Glutamatergic neuron (in vitro differentiated cells): ENCODE results near the gene CCDC92. TPM values are rescaled to one million over a fixed set of nuclear protein-coding genes. Genes with fewer than 3 reads are reported as not detected.

Experiments used
- DNase-seq: peaks from one replicate; pipeline ENCODE4 v3.0.0; 2022
- H3K27ac Mint-ChIP-seq: one replicate; pipeline ENCODE4 v1.8.0; 2020; ENCODE audit warnings: mild to moderate bottlenecking, mixed read lengths, inconsistent platforms; ENCODE audit not compliant: unreplicated experiment
- H3K27me3 Mint-ChIP-seq: one replicate; pipeline ENCODE4 v1.8.0; 2020; ENCODE audit warnings: mild to moderate bottlenecking, moderate library complexity, mixed read lengths, inconsistent platforms; ENCODE audit not compliant: unreplicated experiment
- H3K36me3 Mint-ChIP-seq: one replicate; pipeline ENCODE4 v1.8.0; 2020; ENCODE audit warnings: mild to moderate bottlenecking, mixed read lengths, inconsistent platforms; ENCODE audit not compliant: unreplicated experiment
- H3K4me1 Mint-ChIP-seq: one replicate; pipeline ENCODE4 v1.8.0; 2020; ENCODE audit warnings: mild to moderate bottlenecking, low read depth, mixed read lengths, inconsistent platforms; ENCODE audit not compliant: unreplicated experiment
- H3K4me3 Mint-ChIP-seq: one replicate; pipeline ENCODE4 v1.8.0; 2020; ENCODE audit warnings: mild to moderate bottlenecking, mixed read lengths, inconsistent platforms; ENCODE audit not compliant: unreplicated experiment
- H3K9me3 Mint-ChIP-seq: one replicate; pipeline ENCODE4 v1.8.0; 2020; ENCODE audit warnings: mild to moderate bottlenecking, moderate library complexity, mixed read lengths, inconsistent platforms; ENCODE audit not compliant: unreplicated experiment
- total RNA-seq: library from RNA; stranded (reverse); fragmentation: NEBNext Ultra II Directional; extraction: Animal tissue kit (Norgen Biotek cat#: 25700); gene quantifications from one replicate; pipeline ENCODE4 v1.2.1, GENCODE V29; 2021; ENCODE audit not compliant: unreplicated experiment
- TF ChIP-seq, protein P1 (sequence below): fragments of 200-600 bp; sonication (generic); IDR thresholded peaks from one replicate; pipeline ENCODE4 v1.5.0; 2021; ENCODE audit not compliant: partially characterized antibody, unreplicated experiment

Gene CCDC92
- total RNA-seq, 1 donor from 2014 or later: 96.2 TPM

DNA sequence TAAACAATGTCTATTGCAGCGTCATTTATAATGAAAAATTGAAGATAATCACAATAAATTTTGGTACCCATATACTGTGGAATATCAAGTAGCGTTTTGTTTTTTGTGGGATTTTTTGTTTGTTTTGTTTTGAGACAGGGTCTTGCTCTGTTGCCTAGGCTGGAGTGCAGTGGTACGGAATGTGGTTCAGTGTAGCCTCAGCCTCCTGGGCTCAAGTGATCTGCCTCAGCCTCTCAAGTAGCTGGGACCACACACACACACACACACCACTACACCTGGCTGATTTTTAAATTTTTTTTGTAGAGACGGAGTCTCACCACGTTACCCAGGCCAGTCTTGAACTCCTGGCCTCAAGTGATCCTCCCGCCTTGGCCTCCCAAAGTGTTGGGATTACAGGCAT is 6.9 kb upstream of the CCDC92 start:
- Mint-ChIP-seq H3K4me3 (no peak overlapping the region), H3K9me3 (peaks cover 3% of the 10 kb centered on the region), H3K27me3 (peaks cover 3% of the 10 kb centered on the region), H3K27ac (no peak overlapping the region), H3K4me1 (peaks cover 41% of the 10 kb centered on the region), H3K36me3 (peaks cover 12% of the 10 kb centered on the region)
- TF ChIP-seq, protein P1, sequence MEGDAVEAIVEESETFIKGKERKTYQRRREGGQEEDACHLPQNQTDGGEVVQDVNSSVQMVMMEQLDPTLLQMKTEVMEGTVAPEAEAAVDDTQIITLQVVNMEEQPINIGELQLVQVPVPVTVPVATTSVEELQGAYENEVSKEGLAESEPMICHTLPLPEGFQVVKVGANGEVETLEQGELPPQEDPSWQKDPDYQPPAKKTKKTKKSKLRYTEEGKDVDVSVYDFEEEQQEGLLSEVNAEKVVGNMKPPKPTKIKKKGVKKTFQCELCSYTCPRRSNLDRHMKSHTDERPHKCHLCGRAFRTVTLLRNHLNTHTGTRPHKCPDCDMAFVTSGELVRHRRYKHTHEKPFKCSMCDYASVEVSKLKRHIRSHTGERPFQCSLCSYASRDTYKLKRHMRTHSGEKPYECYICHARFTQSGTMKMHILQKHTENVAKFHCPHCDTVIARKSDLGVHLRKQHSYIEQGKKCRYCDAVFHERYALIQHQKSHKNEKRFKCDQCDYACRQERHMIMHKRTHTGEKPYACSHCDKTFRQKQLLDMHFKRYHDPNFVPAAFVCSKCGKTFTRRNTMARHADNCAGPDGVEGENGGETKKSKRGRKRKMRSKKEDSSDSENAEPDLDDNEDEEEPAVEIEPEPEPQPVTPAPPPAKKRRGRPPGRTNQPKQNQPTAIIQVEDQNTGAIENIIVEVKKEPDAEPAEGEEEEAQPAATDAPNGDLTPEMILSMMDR: no peak
- no peak for DNase-seq

DNA sequence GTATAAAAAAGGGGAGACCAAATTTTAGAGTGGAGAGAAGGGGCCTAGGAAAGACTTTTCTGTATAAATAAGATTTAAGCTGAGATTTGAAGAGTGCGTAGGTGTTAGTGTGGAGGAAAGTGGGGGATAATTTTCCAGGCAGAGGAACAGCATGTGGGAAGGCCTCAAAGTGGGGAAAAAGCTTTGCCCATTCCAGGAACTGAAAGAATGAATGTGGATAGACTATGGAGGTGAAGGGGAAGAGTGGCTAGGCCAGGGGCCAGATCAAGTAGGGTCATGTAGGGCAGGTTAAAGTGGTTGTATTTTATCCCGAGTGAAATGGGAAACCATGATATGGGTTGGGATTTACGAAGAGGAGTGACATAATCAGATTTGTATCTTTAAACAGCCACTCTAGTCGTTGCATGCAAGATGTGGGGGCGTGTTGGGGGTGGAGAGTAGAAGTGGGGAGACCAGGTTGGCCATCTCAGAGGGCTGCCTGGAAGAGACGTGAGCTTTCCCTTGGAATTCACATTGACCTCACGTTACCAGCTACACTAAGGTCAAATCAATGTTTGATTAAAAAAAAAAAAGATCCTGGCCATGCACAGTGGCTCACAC is 3.7 kb upstream of the CCDC92 start:
- H3K36me3 Mint-ChIP-seq: peaks cover 13% of the 10 kb centered on the region
- peak overlapping the region; percentile 65 for H3K4me3 Mint-ChIP-seq
- TF ChIP-seq, protein P1: no peak
- peaks cover 23% of the 10 kb centered on the region for H3K4me1 Mint-ChIP-seq
- DNase-seq: no peak
- H3K27ac Mint-ChIP-seq: no peak overlapping the region
- H3K27me3 Mint-ChIP-seq: peaks cover 10% of the 10 kb centered on the region
- H3K9me3 Mint-ChIP-seq: peaks cover 11% of the 10 kb centered on the region

DNA sequence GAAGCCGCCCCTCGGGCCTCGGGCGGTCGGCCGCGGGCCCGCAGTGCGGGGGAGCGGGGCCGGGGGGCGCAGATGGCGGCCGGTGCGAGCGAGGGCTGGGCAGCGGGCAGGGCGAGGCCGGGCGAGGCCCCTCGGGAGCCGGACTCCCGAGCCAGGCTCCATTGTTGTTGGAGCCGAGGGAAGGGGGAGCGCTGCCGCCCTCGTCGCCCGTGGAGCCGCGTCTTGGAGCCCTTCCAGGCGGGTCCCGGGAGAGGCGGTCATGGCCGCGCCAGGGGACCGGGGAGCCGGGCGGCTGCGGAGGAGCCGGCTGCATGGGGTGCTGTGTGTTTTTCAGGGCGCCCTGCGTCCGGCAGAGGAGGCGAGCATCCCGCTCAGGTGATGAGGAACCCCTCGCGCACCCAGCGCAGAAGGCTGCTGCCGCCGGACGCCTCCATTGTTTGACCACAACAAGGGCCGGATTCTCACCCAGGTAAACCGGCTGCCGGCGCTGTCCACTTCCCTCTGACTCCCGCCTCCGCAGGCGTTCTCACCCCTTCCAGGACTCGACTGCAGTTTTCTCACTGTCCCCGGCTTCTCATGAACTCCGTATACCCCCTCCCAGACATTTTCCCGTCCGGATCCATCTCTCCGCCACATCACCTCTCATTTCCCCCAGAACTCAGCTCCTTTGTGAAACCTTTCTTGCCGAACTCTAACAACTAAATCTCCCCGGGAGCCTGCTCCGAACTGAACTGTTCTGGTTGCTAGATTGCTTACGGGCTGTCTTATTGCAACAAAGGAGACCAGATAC is 1.1 kb upstream of the CCDC92 start:
- H3K27me3 Mint-ChIP-seq: peaks cover 17% of the 10 kb centered on the region
- H3K36me3 Mint-ChIP-seq: peaks cover 13% of the 10 kb centered on the region
- TF ChIP-seq, protein P1: no peak
- peak; percentile 82 for DNase-seq
- peak overlapping the region; percentile 99 for H3K27ac Mint-ChIP-seq
- peaks cover 16% of the 10 kb centered on the region for H3K9me3 Mint-ChIP-seq
- peaks cover 31% of the 10 kb centered on the region for H3K4me1 Mint-ChIP-seq
- H3K4me3 Mint-ChIP-seq: peak overlapping the region; percentile 99

DNA sequence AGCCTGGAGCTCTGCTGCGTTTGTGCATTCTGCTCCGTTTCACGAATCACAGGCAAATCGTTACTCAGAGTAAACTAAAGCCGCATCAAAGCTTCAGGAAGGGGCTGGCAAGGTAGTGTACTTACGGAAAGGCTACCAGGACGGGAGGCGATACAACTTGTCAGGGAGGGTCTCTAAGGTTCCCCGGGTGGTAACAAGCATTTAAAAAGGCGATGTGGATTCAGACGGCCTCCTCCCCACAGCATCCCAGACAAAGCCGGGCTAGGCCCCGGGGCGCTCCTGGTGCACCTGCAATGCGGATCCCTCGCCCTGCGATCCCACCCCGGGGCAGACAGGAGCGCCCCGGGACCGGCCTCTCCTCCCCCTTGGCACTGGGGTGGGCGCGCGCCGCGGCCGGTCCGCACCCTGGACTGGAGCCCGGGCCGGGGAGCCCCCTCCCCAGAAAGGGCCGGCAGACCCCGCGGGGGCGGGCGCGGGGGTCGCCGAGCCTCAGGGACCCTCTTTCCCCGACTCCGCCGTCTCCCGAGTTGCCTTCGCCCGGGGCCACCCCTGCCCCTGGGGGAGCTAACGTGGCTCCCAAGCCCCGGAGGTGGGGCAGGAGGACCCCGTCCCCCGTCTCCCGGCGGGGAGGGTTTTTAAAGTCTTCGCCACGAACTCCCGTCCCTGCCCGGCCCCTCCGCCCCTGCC is 718 bp downstream of the CCDC92 start:
- peak; percentile 56 for DNase-seq
- Mint-ChIP-seq H3K4me1 (peaks cover 40% of the 10 kb centered on the region), H3K27ac (peak overlapping the region; percentile 96), H3K4me3 (peak overlapping the region; percentile 99), H3K9me3 (peaks cover 16% of the 10 kb centered on the region), H3K27me3 (peaks cover 17% of the 10 kb centered on the region), H3K36me3 (peaks cover 19% of the 10 kb centered on the region)
- TF ChIP-seq, protein P1: no peak

DNA sequence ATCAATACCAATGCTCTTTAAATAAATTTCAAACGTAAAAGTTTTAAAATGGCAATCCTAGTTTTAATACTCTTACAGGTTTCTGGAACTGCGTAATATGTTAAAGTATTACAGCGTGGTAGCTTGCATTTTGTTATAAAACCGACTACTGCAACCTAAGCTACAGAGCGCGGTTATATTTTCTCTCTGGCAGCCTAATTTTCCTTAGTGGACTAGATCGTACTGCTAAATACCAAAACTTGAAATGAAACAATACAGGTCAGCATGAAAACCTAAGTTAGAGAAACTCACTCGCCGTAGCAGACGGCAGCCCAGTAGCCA is 1.2 kb downstream of the CCDC92 start:
- Mint-ChIP-seq H3K4me1 (peaks cover 40% of the 10 kb centered on the region), H3K36me3 (peaks cover 18% of the 10 kb centered on the region), H3K9me3 (peaks cover 16% of the 10 kb centered on the region), H3K27ac (peak overlapping the region; percentile 96), H3K4me3 (peak overlapping the region; percentile 99), H3K27me3 (peaks cover 17% of the 10 kb centered on the region)
- DNase-seq: no peak
- TF ChIP-seq, protein P1: no peak
